Peyer's patch (tissue), 4 donors: ENCODE results near the gene STYK1. TPM values are rescaled to one million over a fixed set of nuclear protein-coding genes. Genes with fewer than 3 reads are reported as not detected.

Source experiments
- DNase-seq, 3 donors: peaks; one replicate each; pipeline ENCODE4 v3.0.0-alpha.2; 2017 to 2019
- H3K27ac ChIP-seq, 4 donors: fragments of 200-600 bp; sonication (generic); one replicate each; pipeline ENCODE4 v1.5.1; 2016 to 2019
- H3K27me3 ChIP-seq, 2 donors: fragments of 200-600 bp; sonication (generic); one replicate each; pipeline ENCODE4 v1.5.1; 2019
- H3K36me3 ChIP-seq, 3 donors: fragments of 200-600 bp; sonication (generic); one replicate each; pipeline ENCODE4 v1.5.1; 2016 to 2019
- H3K4me1 ChIP-seq, 4 donors: fragments of 200-600 bp; sonication (generic); one replicate each; pipeline ENCODE4 v1.5.1; 2016 to 2019
- H3K4me3 ChIP-seq, 4 donors: fragments of 200-600 bp; sonication (generic); 1 replicate in 3 of 4; 2 replicates in 1 of 4; pipeline ENCODE4 v1.5.1; 2016 to 2019; ENCODE audit warnings: mild to moderate bottlenecking in 1 of 4
- H3K9me3 ChIP-seq, 4 donors: fragments of 200-600 bp; sonication (generic); one replicate each; pipeline ENCODE4 v1.5.1; 2016 to 2019; ENCODE audit warnings: mild to moderate bottlenecking in 1 of 4
- CTCF ChIP-seq, 6 experiments: fragments of 450-650 bp in 4 of 6; fragments of 200-600 bp in 2 of 6; sonication (generic) in 1 of 6; IDR thresholded peaks; one replicate each; pipeline ENCODE4 v1.5.1; 2017 to 2019; ENCODE audit warnings: antibody characterized with exemption in 6 of 6, mild to moderate bottlenecking in 3 of 6, moderate library complexity in 1 of 6
- POLR2A ChIP-seq, 2 donors: fragments of 450-650 bp; IDR thresholded peaks; one replicate each; pipeline ENCODE4 v1.5.1; 2017; ENCODE audit warnings: antibody characterized with exemption in 2 of 2, mild to moderate bottlenecking in 2 of 2, moderate library complexity in 2 of 2
- total RNA-seq, 4 donors: library from RNA; depleted of rRNA; stranded (reverse); fragments of >200 nt; gene quantifications; one replicate each; pipeline ENCODE4 v1.1.0, GENCODE V29; 2016

The STYK1 gene
- total RNA-seq, 4 donors from 2014 or later = 5.8 to 43.1 (median 25.4) TPM

GRCh38 chr12:10641735-10642500 is 31.9 kb downstream of the STYK1 start:
- TF ChIP-seq POLR2A (IDR thresholded peaks at IDR 0.05) (no peak), CTCF (IDR thresholded peaks at IDR 0.05) (no peak)
- Histone ChIP-seq H3K27ac (peak overlapping the region in 2 of 4 donors; percentile 61 to 75), H3K4me1 (peaks cover 0 to 27% (median 2%) of the 10 kb centered on the region in 4 donors), H3K27me3 (no peaks in the 10 kb centered on the region), H3K9me3 (peaks cover 0 to 10% (median 2%) of the 10 kb centered on the region in 4 donors), H3K4me3 (no peak overlapping the region), H3K36me3 (peaks cover 0 to 3% (median 0%) of the 10 kb centered on the region in 3 donors)
- DNase-seq = peak in 1 of 3 donors; percentile 70

- peak overlapping the region in 2 of 4 donors; percentile 10 to 13 for H3K27ac ChIP-seq
Observed at GRCh38 chr12:10638728-10639127, 35.1 kb downstream of the STYK1 start.

GRCh38 chr12:10636611-10637010 is 37.2 kb downstream of the STYK1 start:
- Histone ChIP-seq H3K36me3 (no peaks in the 10 kb centered on the region), H3K4me3 (no peak overlapping the region), H3K4me1 (peaks cover 0 to 29% (median 2%) of the 10 kb centered on the region in 4 donors), H3K27ac (peak overlapping the region in 1 of 4 donors; percentile 27), H3K27me3 (no peaks in the 10 kb centered on the region), H3K9me3 (no peaks in the 10 kb centered on the region)
- no peak for DNase-seq
- TF ChIP-seq POLR2A (IDR thresholded peaks at IDR 0.05) (no peak), CTCF (IDR thresholded peaks at IDR 0.05) (no peak)

More at GRCh38 chr12:10638728-10639127, 35.1 kb downstream of the STYK1 start:
- Histone ChIP-seq H3K4me3 (no peak overlapping the region), H3K4me1 (peaks cover 0 to 30% (median 2%) of the 10 kb centered on the region in 4 donors), H3K27me3 (no peaks in the 10 kb centered on the region), H3K9me3 (no peaks in the 10 kb centered on the region), H3K36me3 (no peaks in the 10 kb centered on the region)
- TF ChIP-seq POLR2A (IDR thresholded peaks at IDR 0.05) = no peak
- TF ChIP-seq CTCF (IDR thresholded peaks at IDR 0.05) = no peak
- peak in 1 of 3 donors; percentile 50 for DNase-seq

- no peaks in the 10 kb centered on the region for H3K36me3 ChIP-seq
- H3K27ac ChIP-seq = peak overlapping the region in 1 of 4 donors; percentile 3
- H3K27me3 ChIP-seq = no peaks in the 10 kb centered on the region
- peaks cover 0 to 24% (median 2%) of the 10 kb centered on the region in 4 donors for H3K4me1 ChIP-seq
- H3K9me3 ChIP-seq = no peaks in the 10 kb centered on the region
- DNase-seq = no peak
- TF ChIP-seq POLR2A (IDR thresholded peaks at IDR 0.05) = no peak
- TF ChIP-seq CTCF (IDR thresholded peaks at IDR 0.05) = no peak
- H3K4me3 ChIP-seq = no peak overlapping the region
Observed at GRCh38 chr12:10636124-10636523, 37.7 kb downstream of the STYK1 start.

- no peaks in the 10 kb centered on the region for H3K9me3 ChIP-seq
- no peak overlapping the region for H3K4me3 ChIP-seq
- peaks cover 0 to 22% (median 2%) of the 10 kb centered on the region in 4 donors for H3K4me1 ChIP-seq
- H3K36me3 ChIP-seq = no peaks in the 10 kb centered on the region
- DNase-seq = no peak
- H3K27ac ChIP-seq = no peak overlapping the region
- TF ChIP-seq CTCF (IDR thresholded peaks at IDR 0.05) = no peak
- no peak for TF ChIP-seq POLR2A (IDR thresholded peaks at IDR 0.05)
- H3K27me3 ChIP-seq = no peaks in the 10 kb centered on the region
Observed at GRCh38 chr12:10635306-10635705, 38.5 kb downstream of the STYK1 start.
